HG02884 (cell line): ENCODE measurements around the gene ALDH8A1.

ENCODE experiments used
- ATAC-seq: cut with Tn5 transposase; IDR thresholded peaks from one replicate; pipeline ENCODE4 v1.9.1; 2021; ENCODE audit warnings: mild to moderate bottlenecking, moderate library complexity; ENCODE audit not compliant: unreplicated experiment

ALDH8A1 gene

DNA sequence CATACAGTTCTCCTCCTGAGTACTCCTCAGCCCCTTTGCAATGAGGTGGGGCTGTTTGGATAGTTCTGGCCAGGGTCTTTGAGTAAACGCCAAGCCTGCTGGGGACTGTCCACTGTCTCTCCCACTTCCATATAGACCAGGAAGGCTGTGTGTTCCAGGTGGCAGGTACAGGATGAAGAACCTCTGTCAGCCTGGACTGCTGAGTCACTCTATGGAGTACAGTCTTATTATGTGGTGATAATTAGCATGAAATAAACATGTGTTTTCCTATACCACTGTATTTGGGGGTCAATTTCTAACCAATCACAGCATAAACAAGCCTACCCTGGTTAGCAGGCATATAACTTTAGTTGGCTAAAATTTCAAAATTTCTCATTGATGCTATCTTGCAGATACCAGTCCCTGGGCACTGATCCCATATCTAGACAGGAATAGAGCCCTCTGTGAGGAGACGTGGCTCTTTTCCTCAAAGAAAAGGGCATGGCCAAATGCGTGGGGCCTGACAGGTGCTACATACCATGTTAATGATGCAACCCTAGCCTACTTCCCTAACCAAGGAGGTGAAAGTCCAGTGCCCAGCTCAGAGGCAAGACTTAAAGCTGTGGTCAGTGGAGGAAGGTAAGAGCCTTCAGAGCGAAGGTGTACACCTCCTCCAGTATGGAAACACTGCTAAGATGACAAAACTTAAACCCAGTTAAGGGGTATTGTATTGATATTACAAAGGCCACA is 4.5 kb upstream of the ALDH8A1 start:
- ATAC-seq = no peak

DNA sequence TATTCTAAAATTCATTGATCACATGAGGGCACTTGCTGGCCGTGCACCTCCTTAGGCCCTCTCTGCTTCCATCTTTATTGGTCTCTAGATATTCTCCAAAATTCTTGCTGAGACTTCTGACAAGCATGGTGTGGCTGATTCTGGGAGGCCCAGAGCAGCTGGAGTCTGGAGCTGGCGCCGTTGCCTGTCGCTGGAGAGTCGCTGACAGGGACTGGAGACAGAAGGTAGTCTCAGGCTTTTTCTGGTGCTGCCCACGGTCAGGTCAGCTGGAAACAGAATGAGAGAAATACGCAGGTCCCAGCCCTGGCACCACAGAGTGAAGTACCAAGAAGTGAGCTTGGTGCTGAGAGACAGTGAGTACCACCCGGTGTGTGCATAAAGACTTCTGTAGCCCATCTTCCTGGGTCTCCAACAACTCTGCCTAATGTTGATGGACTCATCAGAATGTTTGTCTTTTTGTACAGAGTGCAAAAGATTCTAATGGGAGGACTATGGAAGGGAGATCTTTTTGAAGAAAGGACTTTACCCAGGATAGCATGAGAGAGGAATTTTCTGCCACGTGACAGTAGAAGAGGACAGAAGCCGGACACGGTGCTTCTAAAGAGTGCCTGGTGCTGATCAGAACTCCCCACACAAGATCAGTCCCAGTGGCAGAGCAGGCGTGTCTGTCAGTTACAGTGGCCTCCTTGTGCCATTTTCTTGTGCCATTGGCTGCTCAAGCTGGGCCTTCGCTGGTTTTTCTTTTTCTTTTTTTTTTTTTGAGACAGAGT is 1.8 kb upstream of the ALDH8A1 start:
- ATAC-seq = no peak

DNA sequence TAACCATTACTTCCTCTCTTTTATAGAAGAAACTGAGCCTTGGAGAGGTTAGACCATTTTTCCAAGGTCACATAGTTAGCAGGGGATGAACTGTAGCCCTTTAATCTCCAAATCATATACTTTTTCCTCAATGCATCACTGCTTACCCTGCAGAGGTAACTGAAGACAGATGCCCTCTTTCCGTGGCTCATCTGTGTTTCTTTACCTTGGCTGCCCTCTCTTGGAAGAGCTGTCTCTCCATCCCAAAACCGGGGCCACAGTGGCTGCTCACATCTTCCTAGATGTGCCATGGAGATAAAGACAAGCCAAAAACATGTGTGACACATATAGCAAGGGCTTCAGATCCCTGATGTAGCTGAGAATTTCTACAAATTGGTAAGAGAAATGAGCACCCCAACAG is 581 bp upstream of the ALDH8A1 start:
- ATAC-seq = no peak

DNA sequence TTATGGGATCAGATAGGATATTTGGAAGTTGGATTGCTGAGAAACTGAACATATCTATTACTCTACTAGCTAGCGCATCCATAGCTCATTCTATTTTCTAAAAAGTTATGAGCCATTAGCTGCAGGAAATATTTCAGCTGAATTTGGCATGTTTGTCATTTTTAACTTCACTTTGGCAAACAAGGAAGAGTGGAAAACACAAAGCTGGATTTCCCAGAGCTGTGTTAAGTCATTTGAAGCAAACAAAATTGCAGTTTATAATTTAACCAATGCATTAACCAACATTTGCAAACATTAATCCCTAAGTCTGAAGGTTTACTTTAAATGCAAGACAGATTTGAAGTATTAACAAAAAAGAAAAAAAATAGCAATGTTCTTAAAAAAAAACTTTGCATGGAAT is 1.2 kb downstream of the ALDH8A1 start:
- ATAC-seq = no peak

DNA sequence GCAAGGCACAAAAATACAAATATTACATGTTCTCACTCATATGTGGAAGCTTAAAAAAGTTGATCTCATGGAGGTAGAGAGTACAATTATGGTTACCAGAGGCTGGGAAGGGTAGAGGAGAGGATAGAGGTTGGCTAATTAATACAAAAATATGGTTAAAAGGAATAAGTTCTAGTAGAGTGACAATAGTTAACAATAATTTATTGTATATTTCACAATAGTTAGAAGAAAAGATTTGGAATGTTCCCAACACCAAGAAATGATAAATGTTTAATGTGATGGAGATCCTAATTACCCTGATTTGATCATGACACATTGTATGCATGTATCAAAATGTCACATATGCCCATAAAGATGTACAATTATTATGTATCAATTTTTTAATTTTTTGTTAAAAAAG is 1.8 kb downstream of the ALDH8A1 start:
- ATAC-seq = no peak

DNA sequence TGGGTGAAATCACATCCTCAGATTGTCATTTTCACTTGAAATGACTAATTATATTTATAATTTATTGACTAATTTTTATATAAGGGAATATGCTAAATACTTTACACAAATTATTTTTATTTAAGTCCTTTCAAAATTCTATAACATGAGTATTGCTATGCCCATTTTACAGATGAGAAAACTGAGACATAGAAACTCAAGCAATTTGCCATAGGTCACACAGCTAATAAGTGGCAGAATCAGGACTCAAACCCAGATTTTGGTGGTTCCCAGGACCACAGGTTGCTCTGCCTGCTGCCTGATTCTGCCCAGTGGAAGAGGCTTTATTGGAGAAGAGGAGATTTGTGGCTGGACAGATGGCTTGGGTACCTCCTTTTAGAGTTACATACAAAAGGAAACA is 4.9 kb downstream of the ALDH8A1 start:
- no peak for ATAC-seq

DNA sequence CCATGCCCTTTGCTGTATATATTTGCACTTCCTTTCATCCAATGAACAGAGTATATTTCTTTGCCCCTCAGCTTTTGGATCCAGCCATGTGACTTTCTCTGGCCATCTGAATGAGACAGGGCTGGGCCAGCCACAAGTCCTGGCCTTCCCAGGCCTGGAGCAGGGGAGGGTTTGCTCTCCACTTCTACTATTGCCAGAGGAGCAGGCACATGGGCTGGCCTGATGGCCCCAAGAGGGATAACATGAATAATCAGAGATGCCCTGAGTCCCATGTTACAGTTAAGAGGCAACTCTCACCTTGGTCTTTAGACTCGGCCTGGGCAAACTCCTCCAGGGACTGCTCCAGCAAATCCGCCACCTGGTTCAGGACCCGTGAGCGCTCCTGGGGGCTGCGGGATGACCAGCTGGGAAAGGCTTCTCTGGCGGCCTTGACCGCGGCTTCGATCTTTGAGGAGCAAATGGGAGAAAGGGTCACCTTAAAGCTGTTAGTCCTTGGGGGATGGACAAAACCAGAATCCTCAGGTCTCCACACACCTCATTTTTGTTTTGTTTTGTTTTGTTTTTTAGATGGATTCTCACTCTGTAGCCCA is 6.3 kb downstream of the ALDH8A1 start:
- ATAC-seq = no peak

DNA sequence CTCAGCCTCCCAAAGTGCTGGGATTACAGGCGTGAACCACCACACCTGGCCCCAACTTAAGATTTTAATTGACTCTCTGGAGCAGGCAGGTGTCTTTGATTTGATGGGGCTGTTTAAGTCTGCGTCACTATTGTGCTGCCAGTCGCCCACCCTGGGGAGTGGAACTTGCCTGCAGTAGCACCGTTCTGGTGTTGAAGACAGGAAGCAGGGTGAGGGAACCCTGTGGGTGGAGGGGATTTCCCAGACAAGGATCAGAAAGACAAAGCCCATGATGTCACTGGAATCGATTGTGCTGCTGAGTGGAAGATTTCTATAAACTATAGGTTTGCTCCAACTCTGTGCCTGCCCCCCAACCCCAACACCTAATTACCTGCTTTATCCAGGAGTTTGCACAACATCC is 11.0 kb downstream of the ALDH8A1 start:
- ATAC-seq = no peak

DNA sequence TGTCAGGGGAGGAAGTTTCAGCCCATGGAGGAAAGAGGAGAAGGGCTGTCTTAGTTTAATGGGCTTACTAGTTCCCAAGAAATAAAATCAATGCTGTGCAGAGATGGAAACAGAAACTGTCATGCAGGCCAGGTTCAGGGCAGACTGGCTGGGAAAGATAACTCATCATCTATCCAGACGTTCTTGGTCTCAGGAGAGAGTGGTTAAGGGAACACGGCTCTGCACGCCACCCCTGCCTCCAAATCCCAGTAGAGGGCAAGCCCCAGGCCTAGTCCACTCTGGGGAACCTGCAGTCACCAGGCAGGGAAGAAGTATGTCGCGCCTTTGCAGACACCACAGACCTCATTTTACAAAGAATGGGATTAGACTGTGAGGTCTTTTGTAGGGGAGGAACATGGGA is 12.5 kb downstream of the ALDH8A1 start:
- ATAC-seq = no peak

DNA sequence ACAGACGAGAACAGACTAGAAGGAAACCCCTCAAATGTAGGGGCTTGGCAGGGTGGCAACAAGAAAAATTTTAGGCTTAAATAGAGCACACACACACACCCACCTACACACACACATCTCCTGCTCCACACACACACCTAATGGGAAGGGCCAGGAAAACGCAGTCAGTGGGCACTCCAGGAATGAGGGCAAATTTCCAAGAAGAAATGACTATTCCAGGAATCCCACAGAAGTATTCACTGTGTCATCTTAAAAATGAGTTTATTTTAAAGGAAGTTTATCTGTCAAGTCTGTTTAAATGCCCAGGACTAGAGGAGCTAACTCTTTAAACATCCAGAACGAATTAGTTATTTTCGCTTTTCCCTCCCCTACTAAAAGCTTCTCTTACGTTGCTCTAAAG is 13.0 kb downstream of the ALDH8A1 start:
- no peak for ATAC-seq

DNA sequence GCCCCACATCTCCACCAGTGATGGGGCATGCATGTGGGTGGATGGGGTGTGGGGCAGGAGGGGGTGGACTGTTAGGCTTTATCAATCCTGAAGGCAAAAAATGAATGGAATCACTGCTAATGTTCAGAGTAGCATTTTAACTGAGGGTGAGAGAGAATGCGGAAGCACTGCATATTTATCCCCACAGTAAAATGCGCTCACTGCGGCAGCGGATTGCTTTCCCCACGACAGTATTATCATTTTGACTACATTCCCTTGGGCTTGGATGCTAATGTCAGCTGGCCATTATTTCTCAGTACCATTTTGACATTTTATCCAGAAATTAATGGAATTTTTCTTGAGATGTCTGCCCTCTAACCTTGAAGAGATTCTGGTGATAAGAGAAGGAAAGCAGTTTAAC is 13.4 kb downstream of the ALDH8A1 start:
- ATAC-seq = no peak

DNA sequence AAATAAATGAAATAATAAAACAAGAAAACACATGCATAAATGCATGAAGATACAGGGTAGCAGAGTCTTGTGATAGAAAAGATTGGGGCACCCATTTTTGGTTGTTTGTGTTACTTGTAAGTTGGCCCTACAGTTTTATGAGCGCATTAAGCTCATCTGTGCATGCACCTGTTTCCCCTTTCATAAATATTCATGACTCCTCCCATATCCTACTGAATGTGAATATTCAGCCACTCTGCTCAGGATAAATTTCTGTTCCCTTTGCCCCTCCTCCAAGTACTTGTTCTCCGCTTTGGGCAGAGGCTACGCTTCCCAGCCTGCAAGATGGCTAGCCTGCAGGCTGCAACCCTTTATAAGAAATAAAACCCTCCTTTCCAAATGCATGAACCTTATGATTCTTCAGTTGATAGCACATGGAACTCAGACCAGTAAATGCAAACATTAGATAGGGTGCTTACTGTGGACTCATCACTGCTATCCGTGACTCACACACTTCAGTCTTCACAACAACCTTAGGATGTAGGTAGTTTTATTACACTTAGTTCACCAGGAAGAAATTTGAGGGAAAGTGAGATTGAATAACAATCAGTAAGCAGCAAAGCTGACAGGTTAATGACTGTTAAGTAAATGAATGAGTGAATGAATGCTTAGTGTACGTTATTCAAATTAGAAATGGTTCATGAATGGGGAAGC is 15.0 kb downstream of the ALDH8A1 start:
- ATAC-seq = no peak

DNA sequence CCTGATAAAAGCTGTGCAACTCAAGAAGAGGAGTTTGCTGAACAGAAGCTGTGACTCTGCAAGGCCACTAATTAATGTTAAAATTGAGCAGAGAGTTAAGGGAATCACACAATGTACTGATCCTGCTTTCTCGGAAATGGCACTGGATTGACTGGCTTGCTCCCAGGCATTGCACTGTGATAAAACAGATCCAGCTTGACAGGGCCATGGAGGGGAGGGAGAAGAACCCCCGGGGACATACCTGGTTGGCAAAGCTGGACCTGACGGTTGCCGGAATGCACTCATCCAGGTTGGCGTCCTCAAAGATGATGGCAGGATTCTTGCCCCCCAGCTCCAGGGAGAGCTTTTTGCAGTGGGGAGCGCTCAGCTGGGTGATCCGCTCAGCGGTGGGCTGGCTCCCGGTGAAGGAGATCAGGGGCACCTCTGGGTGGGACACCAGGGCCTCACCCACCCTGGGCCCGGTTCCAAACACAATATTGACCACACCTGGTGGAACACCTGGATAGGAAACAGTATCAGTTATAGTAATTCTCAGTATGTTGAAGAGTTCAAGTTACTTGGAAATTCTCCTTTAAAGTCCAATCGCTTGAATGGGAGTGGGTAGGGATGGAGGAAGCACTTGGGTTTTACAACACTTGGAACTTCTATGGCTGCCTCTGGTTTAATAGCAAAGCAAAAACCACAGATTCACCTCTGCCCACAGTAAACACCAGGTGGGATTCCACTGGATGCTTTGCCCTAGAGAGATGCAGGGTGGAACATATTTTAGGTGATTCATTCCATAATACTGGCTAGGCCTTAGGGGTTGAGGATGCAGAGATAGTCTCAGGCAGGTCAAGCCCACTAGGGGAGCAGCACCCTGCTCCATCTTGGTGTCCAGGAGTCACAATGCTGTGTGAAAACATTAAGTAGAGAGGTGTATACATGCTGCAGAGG is 17.1 kb downstream of the ALDH8A1 start:
- ATAC-seq = no peak

DNA sequence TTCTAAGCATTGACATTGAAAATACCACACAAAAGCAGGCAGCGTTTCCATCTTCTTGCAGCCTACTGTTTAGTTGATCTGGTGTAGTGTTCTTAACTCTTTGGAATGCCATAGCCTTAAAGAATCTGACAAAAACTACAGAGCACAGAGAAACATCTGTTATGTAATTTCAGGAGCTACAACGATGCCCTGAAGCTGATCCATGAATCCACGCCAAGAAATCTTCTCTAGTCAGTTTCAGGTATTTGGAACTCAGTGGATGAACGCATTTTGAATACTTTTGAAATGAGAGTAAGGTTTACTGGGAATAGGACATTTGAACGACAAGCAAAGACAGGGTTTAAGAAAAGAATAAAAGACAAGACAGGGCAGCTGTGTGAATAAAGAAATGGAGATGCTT is 17.8 kb downstream of the ALDH8A1 start:
- no peak for ATAC-seq

DNA sequence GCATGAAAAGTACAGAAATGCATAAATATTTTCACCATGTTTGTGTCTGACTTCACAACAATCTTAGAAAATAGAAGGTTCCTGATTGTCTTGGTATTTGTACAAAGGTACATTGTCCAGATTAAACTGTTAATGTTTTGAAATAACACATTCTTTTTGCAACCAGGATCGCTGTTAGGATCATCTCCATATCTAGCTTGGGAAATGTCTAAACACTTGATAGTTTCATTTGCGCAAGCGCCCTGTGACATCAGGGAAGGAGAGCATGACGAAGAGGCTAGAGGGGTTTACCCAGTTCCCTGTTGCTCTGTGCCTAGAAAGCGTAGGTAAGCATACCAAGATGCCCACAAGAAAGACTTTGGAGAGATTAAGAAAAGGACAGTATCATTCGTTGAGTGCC is 19.4 kb downstream of the ALDH8A1 start:
- ATAC-seq = no peak

DNA sequence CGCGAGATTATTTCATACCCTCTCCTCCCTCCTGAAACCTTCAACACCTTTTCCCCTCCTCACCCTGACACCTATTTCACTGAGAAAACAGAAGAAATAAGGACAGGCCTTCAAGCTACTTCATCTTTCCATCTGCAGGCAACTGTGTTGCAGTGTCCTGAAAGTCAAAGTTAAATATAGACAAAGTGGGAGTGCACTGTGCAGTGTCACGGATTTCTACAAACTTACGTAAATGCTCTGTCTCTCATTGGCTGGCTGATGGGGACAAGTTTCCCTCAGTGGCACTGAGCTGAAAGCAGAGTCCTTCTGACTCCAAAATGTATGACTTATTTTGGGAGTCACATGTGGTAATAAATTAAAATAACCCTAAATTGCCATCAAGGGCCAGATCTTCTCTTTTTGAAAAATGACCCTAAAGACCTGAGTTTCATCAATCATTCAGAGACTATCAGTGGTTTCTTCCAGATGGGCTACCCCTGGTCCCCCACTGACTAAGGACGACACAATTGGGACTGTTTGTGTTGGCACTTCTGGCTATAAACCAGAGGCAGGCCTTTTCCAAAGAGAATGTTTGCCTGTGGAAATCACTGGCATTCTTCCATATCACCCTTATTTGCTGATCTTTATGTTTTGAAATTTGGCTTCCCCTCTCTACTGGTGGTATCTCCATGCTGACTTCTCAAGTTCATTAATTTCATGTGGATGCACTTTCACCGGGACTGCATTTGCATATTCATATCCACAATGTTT is 21.6 kb downstream of the ALDH8A1 start:
- no peak for ATAC-seq

DNA sequence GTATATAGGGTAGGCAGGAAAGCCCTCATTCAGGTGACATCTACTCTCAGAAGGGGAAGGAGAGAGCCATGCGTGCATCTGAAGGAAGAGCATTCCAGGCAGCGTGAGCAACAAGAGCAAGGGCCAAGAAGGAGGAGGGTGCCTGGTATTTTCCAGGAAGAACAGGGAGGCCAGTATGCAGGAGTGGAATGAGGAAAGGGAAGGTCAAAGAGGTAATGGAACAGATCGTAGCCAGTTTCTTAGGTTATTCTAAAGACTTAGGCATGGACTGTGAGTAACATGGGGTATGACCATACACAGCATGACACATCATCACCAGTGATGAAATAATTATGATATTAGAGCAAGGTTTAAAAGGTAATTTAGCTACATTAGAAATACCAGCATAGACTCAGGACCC is 24.1 kb downstream of the ALDH8A1 start:
- ATAC-seq = no peak

DNA sequence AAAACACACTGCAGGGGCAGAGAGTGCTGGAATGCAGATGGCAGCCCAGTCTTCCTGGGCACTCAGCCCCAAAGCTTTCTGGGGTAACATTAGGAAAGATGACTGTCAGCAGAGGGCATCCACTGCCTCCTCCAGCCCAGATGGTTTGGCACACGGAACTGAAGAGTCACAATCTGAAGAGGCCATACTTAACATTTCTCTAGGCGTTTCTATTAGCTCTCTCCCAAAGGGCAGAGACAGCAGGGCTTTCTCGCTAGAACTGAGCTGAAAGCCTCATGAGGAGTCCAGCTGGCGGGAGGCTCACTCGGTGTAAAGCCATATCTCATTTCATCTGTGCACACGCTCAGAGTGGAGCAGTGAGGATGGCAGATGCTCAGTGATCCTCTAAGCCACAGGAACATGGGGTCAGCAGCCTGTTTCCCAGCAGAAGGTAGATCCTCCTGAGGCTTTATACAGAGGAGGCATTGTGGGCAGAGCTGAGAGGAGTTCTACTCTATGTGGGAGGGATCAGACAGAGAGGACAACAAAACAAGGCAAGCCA is 28.1 kb downstream of the ALDH8A1 start:
- no peak for ATAC-seq

DNA sequence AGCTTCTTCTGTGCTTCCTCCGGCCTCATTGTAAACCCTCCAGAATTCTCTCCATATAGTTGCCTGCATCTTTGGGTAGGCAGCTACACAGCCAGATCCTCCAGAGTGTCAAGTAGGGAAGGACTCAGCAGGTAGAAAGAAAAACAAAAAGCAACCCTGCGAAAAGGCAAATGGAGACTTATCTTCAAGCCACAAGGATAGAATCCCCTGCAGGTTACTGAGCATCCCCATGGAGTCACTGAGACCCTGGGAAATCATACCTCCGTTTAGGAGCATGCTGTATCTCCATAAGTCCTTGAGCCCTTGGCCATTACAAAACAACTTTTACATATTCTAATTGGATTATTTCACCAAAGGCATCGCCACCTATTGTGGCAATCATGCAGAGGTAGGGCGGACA is 28.6 kb downstream of the ALDH8A1 start:
- ATAC-seq = no peak

DNA sequence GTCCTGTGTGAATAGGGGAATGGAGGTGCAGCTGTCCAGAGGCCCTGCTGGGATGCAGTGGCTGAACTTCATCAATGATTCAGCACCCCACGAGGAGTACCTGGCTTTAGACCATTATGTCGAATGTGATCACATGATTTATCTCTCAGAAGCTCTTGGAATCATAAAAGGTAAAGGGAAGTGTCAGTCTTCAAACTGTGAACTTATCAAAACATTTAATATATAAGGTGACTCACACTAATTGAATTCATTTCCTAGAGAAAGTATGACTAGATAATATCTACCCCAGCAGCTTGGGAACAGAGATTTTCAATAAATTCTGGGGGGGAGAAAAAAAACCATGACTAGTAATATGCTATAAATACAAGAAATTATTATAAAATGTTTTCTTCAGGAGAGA is 29.5 kb downstream of the ALDH8A1 start:
- no peak for ATAC-seq
